Esophagus muscularis mucosa (tissue), 4 donors: Measurements from ENCODE around the gene DHRS3. TPM values are rescaled to one million over a fixed set of nuclear protein-coding genes. Genes with fewer than 3 reads are reported as not detected.
A peak's percentile ranks its signal among the peaks of the same experiment; 100 is the strongest.

Experiments
- DNase-seq: peaks from one replicate; pipeline ENCODE4 v3.0.0-alpha.2; 2017; ENCODE audit errors: extremely low spot score
- H3K27ac ChIP-seq, 4 donors: fragments of 200-600 bp; sonication (generic); replicated peaks in 1 of 4; 1 replicate in 3 of 4; 2 replicates in 1 of 4; pipeline ENCODE4 v1.5.1; 2016 to 2019; ENCODE audit warnings: mild to moderate bottlenecking in 1 of 4
- H3K27me3 ChIP-seq, 4 donors: fragments of 200-600 bp; sonication (generic); one replicate each; pipeline versions ENCODE4 v1.5.1 to v1.6.0; 2016 to 2019
- H3K36me3 ChIP-seq, 4 donors: fragments of 200-600 bp; sonication (generic); one replicate each; pipeline ENCODE4 v1.5.1; 2016 to 2019
- H3K4me1 ChIP-seq, 4 donors: fragments of 200-600 bp; sonication (generic); one replicate each; pipeline ENCODE4 v1.5.1; 2016 to 2019
- H3K4me3 ChIP-seq, 4 donors: fragments of 200-600 bp; sonication (generic); 1 replicate in 2 of 4; 2 replicates in 2 of 4; pipeline ENCODE4 v1.5.1; 2016 to 2019; ENCODE audit warnings: mild to moderate bottlenecking in 4 of 4, moderate library complexity in 1 of 4
- H3K9me3 ChIP-seq, 4 donors: fragments of 200-600 bp; sonication (generic); 1 replicate in 3 of 4; 2 replicates in 1 of 4; pipeline ENCODE4 v1.5.1; 2016 to 2019
- EP300 ChIP-seq: sonication (generic); formaldehyde crosslinking; IDR thresholded peaks from one replicate; pipeline ENCODE4 v1.6.1; 2017; ENCODE audit warnings: antibody characterized with exemption
- POLR2A ChIP-seq: fragments of 450-650 bp; IDR thresholded peaks from one replicate; pipeline ENCODE4 v1.6.1; 2017; ENCODE audit warnings: antibody characterized with exemption, moderate library complexity, mild to moderate bottlenecking, low read depth
- POLR2AphosphoS5 ChIP-seq, 2 donors: sonication (generic); formaldehyde crosslinking; IDR thresholded peaks; one replicate each; pipeline ENCODE4 v1.6.1; 2017; ENCODE audit warnings: antibody characterized with exemption in 2 of 2
- WGBS: methylation state at CpG from one replicate; pipeline ENCODE4 v1.1.5; 2018; 5-methylcytosine and 5-hydroxymethylcytosine counted together
- intact Hi-C: fragments of 100-400 bp; cut with DNase I; formaldehyde crosslinking; loops from one replicate; pipeline ENCODE4 v1.15.1; 2023
- total RNA-seq, 4 donors: library from RNA; depleted of rRNA; stranded (reverse); fragments of >200 nt; gene quantifications; one replicate each; pipeline versions ENCODE4 v1.1.0 to v1.2.1, GENCODE V29; 2016
- TF ChIP-seq, protein P1 (sequence below), 3 experiments: fragments of 200-600 bp in 2 of 3; fragments of 450-650 bp in 1 of 3; sonication (generic) in 2 of 3; IDR thresholded peaks; one replicate each; pipeline ENCODE4 v1.5.1; 2017 to 2019; ENCODE audit warnings: antibody characterized with exemption in 3 of 3, mild to moderate bottlenecking in 2 of 3, moderate library complexity in 1 of 3

DHRS3 gene
- total RNA-seq, 4 donors from 2014 or later = 130 to 237 (median 200) TPM

- Histone ChIP-seq H3K9me3 (no peaks in the 10 kb centered on the region), H3K27ac (peak overlapping the region; percentile 92 to 95 (median 94)), H3K36me3 (peaks cover 0 to 42% (median 9%) of the 10 kb centered on the region in 4 donors), H3K27me3 (no peaks in the 10 kb centered on the region), H3K4me3 (no peak overlapping the region), H3K4me1 (peaks cover 70 to 79% (median 74%) of the 10 kb centered on the region in 4 donors)
- TF ChIP-seq POLR2AphosphoS5 (IDR thresholded peaks at IDR 0.05) (peak; percentile 59 to 75), POLR2A (no peak), EP300 (no peak)
- TF ChIP-seq, protein P1, sequence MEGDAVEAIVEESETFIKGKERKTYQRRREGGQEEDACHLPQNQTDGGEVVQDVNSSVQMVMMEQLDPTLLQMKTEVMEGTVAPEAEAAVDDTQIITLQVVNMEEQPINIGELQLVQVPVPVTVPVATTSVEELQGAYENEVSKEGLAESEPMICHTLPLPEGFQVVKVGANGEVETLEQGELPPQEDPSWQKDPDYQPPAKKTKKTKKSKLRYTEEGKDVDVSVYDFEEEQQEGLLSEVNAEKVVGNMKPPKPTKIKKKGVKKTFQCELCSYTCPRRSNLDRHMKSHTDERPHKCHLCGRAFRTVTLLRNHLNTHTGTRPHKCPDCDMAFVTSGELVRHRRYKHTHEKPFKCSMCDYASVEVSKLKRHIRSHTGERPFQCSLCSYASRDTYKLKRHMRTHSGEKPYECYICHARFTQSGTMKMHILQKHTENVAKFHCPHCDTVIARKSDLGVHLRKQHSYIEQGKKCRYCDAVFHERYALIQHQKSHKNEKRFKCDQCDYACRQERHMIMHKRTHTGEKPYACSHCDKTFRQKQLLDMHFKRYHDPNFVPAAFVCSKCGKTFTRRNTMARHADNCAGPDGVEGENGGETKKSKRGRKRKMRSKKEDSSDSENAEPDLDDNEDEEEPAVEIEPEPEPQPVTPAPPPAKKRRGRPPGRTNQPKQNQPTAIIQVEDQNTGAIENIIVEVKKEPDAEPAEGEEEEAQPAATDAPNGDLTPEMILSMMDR (IDR thresholded peaks at IDR 0.05) = no peak
- intact Hi-C loops = no loop called here
- 58% methylated on average over 16 of the region's 16 CpGs for WGBS
- no peak for DNase-seq
These were observed 13.7 kb downstream of the DHRS3 start for GRCh38 chr1:12604114-12604874.

DNA sequence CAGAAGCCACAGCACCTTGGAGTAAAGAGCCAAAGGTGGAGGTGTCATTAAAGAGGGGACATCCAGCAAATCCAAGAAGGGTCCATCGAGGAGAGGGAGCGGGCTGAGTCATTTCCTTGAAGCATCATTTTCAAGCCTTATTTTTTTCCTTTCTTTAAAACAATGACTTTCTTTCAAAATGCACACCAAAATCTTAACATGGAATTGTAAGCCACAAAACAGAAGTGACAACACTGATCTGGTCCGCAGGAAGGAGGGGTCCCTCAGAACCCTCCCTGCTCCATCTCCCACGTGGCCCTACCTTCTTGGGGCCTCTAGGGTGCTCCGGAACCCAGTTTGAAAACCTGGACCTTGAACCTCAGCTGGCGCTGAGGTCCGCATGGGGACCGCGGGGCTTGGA, 14.8 kb downstream of the DHRS3 start:
- no peak for DNase-seq
- Histone ChIP-seq H3K9me3 (no peaks in the 10 kb centered on the region), H3K27me3 (no peaks in the 10 kb centered on the region), H3K4me3 (no peak overlapping the region), H3K36me3 (peaks cover 0 to 39% (median 8%) of the 10 kb centered on the region in 4 donors), H3K4me1 (peaks cover 72 to 79% (median 74%) of the 10 kb centered on the region in 4 donors), H3K27ac (peak overlapping the region; percentile 92 to 95 (median 94))
- intact Hi-C loops = no loop called here
- no peak for TF ChIP-seq POLR2AphosphoS5 (IDR thresholded peaks at IDR 0.05)
- TF ChIP-seq POLR2A = no peak
- no peak for TF ChIP-seq EP300
- TF ChIP-seq, protein P1 (IDR thresholded peaks at IDR 0.05) = no peak
- WGBS = 78% methylated on average over 9 of the region's 9 CpGs

DNA sequence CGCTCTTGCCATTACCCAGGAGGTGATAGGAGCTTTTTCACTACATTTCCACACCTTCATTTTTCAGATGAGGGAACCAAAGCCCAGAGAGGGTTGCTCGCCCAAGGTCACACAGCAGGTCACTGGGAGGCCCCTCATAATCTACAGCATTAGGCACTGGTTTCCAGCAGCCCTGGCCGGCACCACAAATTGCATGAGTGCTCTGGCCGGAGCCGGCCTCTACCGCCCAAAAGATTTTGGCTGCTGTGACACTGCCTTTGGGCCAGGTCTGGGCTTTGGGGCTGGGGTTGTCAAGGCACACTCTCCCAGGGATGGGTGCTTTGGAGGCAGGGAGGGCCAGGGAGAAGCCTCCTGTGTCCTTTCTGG, 15.4 kb downstream of the DHRS3 start:
- 88% methylated on average over 6 of the region's 6 CpGs for WGBS
- H3K9me3 ChIP-seq = no peaks in the 10 kb centered on the region
- peaks cover 76 to 84% (median 78%) of the 10 kb centered on the region in 4 donors for H3K4me1 ChIP-seq
- H3K4me3 ChIP-seq = no peak overlapping the region
- DNase-seq = no peak
- no peaks in the 10 kb centered on the region for H3K27me3 ChIP-seq
- intact Hi-C loops = no loop called here
- TF ChIP-seq POLR2A (no peak), EP300 (no peak), POLR2AphosphoS5 (IDR thresholded peaks at IDR 0.05) (no peak)
- TF ChIP-seq, protein P1 (IDR thresholded peaks at IDR 0.05) = no peak
- peak overlapping the region; percentile 92 to 95 (median 94) for H3K27ac ChIP-seq
- H3K36me3 ChIP-seq = peaks cover 0 to 33% (median 8%) of the 10 kb centered on the region in 4 donors

GRCh38 chr1:12601700-12602658, 16.0 kb downstream of the DHRS3 start:
- WGBS = 45% methylated on average over 11 of the region's 13 CpGs
- Histone ChIP-seq H3K36me3 (peaks cover 0 to 26% (median 8%) of the 10 kb centered on the region in 4 donors), H3K27ac (peak overlapping the region; percentile 92 to 95 (median 94)), H3K4me1 (peaks cover 82 to 91% (median 85%) of the 10 kb centered on the region in 4 donors), H3K4me3 (no peak overlapping the region), H3K9me3 (no peaks in the 10 kb centered on the region), H3K27me3 (no peaks in the 10 kb centered on the region)
- DNase-seq = no peak
- TF ChIP-seq POLR2AphosphoS5 (IDR thresholded peaks at IDR 0.05) = peak in 1 of 2 donors; percentile 50
- TF ChIP-seq, protein P1 (IDR thresholded peaks at IDR 0.05) = no peak
- intact Hi-C loops = loop anchor here (2.0 kb wide), 1 partner anchor 15 kb away; no protein-coding TSS in a partner anchor
